HCT116 (cell line): ENCODE data around the gene GJD3.

Experiments
- CTCF ChIP-seq, 3 experiments: fragments of 200-600 bp in 1 of 3; sonication (generic) in 1 of 3; IDR thresholded peaks in 2 of 3; conservative IDR thresholded peaks in 1 of 3; 2 replicates each; pipeline ENCODE4 v1.5.1; 2012 to 2017; ENCODE audit warnings: low read depth in 2 of 3, low read length in 2 of 3, antibody characterized with exemption in 1 of 3, borderline replicate concordance in 1 of 3, control low read depth in 1 of 3, mild to moderate bottlenecking in 1 of 3, mixed read lengths in 1 of 3, mixed run types in 1 of 3, moderate library complexity in 1 of 3; ENCODE audit not compliant: insufficient read depth in 1 of 3
- EZH2phosphoT487 ChIP-seq: fragments of 200-600 bp; IDR thresholded peaks from 2 replicates; pipeline ENCODE4 v1.6.1; 2018; ENCODE audit warnings: antibody characterized with exemption, borderline replicate concordance
- MAX ChIP-seq: IDR thresholded peaks from 2 replicates; pipeline ENCODE4 v1.6.1; 2012
- POLR2A ChIP-seq: IDR thresholded peaks from 2 replicates; pipeline ENCODE4 v1.7.0; 2011; ENCODE audit warnings: borderline replicate concordance; ENCODE audit not compliant: insufficient read depth, insufficient read length; ENCODE audit errors: extremely low read depth
- RAD21 ChIP-seq: IDR thresholded peaks from 2 replicates; pipeline ENCODE4 v1.6.1; 2012; ENCODE audit warnings: low read depth, mild to moderate bottlenecking
- REST ChIP-seq: IDR thresholded peaks from 2 replicates; pipeline ENCODE4 v1.6.1; 2012; ENCODE audit warnings: low read depth

- TF ChIP-seq CTCF (IDR thresholded peaks at IDR 0.05 in 2 of 3, conservative IDR thresholded peaks at IDR 0.05 in 1 of 3; ENCODE audit: borderline replicate concordance in 1 of 3, insufficient read depth in 1 of 3, low read depth in 2 of 3, low read length in 2 of 3), result no peak
- no peak for TF ChIP-seq REST
- no peak for TF ChIP-seq POLR2A
- TF ChIP-seq MAX, result no peak
- no peak for TF ChIP-seq RAD21
- TF ChIP-seq EZH2phosphoT487, result no peak
Measured at GRCh38 chr17:40342504-40343218, 21.9 kb downstream of the GJD3 start.
